H1 (cell line): ENCODE results near the gene ADGRB2. TPM values are rescaled to one million over a fixed set of nuclear protein-coding genes. Genes with fewer than 3 reads are reported as not detected.

Experiments
- BRCA1 ChIP-seq: IDR thresholded peaks from 2 replicates; pipeline ENCODE4 v1.6.1; 2012; ENCODE audit warnings: low read depth, low read length, improper control_type of control experiment
- CHD7 ChIP-seq: fragments of 300-600 bp; sonication (generic); IDR thresholded peaks from 2 replicates; pipeline ENCODE4 v1.7.1; 2012; ENCODE audit warnings: low read length, moderate library complexity, mild to moderate bottlenecking, inconsistent platforms; ENCODE audit not compliant: insufficient replicate concordance
- GABPA ChIP-seq: IDR thresholded peaks from 2 replicates; pipeline ENCODE4 v1.6.1; 2011; ENCODE audit warnings: mild to moderate bottlenecking, low read length, moderate library complexity, borderline replicate concordance; ENCODE audit not compliant: insufficient read depth
- NRF1 ChIP-seq: IDR thresholded peaks from 2 replicates; pipeline ENCODE4 v1.6.1; 2011; ENCODE audit warnings: mild to moderate bottlenecking, low read depth, low read length, improper control_type of control experiment
- POLR2AphosphoS5 ChIP-seq: IDR thresholded peaks from 2 replicates; pipeline ENCODE4 v1.6.1; 2011; ENCODE audit warnings: low read depth, low read length
- POU5F1 ChIP-seq: IDR thresholded peaks from 2 replicates; pipeline ENCODE4 v1.6.1; 2011; ENCODE audit warnings: low read depth, mild to moderate bottlenecking, low read length, moderate library complexity
- RBBP5 ChIP-seq: IDR thresholded peaks from 2 replicates; pipeline ENCODE4 v1.7.1; 2012; ENCODE audit warnings: low read depth, mild to moderate bottlenecking, inconsistent platforms, low read length, moderate library complexity, borderline replicate concordance
- RXRA ChIP-seq: IDR thresholded peaks from 2 replicates; pipeline ENCODE4 v1.6.1; 2011; ENCODE audit warnings: low read depth, mild to moderate bottlenecking, low read length, moderate library complexity; ENCODE audit not compliant: insufficient read depth
- SIRT6 ChIP-seq: IDR thresholded peaks from one replicate; pipeline ENCODE4 v1.7.1; 2012; ENCODE audit warnings: low read length, inconsistent platforms
- TAF1 ChIP-seq: IDR thresholded peaks from 2 replicates; pipeline ENCODE4 v1.6.1; 2011; ENCODE audit warnings: mild to moderate bottlenecking, low read depth, low read length
- polyA plus RNA-seq, 7 experiments: library from polyadenylated mRNA; depleted of rRNA in 3 of 7; stranded (reverse) in 5 of 7; unstranded in 2 of 7; fragments of >200 nt in 5 of 7; fragments of 200-250 nt in 2 of 7; gene quantifications; 1 replicate in 5 of 7; 2 replicates in 1 of 7; 4 replicates in 1 of 7; pipeline versions ENCODE4 v1.2.1 to v1.2.3, GENCODE V29; 2011 to 2013; ENCODE audit warnings: missing spikeins in 2 of 7, mixed read lengths in 2 of 7
- total RNA-seq: library from RNA; stranded (reverse); fragmentation: NEBNext Ultra II Directional; extraction: Animal tissue kit (Norgen Biotek cat#: 25700); gene quantifications from 2 replicates; pipeline ENCODE4 v1.2.1, GENCODE V29; 2021

ADGRB2 gene
- total and polyA plus RNA-seq, 2 of the 8 experiments (the other 6 are each of a cell fraction or from before 2014, with no cell fraction given) = 15.6 to 26.2 TPM

DNA sequence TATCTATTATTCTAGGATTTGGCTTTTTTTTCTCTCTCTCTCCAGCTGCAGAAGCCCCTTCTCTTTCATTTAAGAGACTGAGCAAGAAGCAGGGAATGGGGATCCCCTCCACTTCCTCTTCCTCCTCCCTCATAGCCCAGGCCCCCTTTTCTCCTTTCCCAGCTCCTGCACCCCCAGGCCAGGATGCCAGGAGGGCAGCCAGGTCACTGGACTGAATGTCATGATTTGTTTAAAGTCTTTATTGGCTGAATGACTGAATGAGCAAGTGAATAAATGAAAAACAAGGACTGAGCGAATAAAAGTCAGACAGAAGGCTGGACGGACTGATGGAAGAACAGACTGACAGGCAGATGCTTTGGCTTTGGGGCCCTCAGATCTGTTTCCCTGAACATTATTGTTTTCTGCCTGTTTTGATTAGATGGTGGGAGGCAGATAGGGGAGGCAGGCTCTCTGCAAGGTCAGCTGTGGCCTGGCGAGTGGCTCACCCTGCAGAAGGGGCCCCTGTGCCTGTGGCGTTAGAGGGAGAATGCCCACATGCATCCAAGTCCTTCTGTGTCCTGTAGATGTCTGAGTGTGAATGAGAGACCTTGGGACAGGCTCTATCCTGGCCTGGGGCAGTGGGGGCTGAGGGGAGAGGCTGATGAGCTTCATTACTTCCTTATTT, 20.3 kb upstream of the ADGRB2 start (continued):
- TF ChIP-seq CHD7 (no peak), GABPA (no peak), POLR2AphosphoS5 (no peak), BRCA1 (no peak), TAF1 (no peak), SIRT6 (no peak), POU5F1 (no peak), RBBP5 (no peak), RXRA (no peak), NRF1 (no peak)
